Endodermal cell (in vitro differentiated cells): ENCODE measurements around the gene DDA1. TPM values are rescaled to one million over a fixed set of nuclear protein-coding genes. Genes with fewer than 3 reads are reported as not detected.

ENCODE experiments used
- DNase-seq: peaks from one replicate; pipeline ENCODE4 v3.0.0-alpha.2; 2017
- H3K27ac ChIP-seq: 2 replicates; pipeline ENCODE4 v1.5.1; 2013; ENCODE audit warnings: mild to moderate bottlenecking, low read depth, low read length, moderate library complexity
- H3K27me3 ChIP-seq: 2 replicates; pipeline ENCODE4 v1.6.1; 2013; ENCODE audit warnings: mild to moderate bottlenecking, low read length, moderate library complexity; ENCODE audit not compliant: insufficient read depth, control insufficient read depth, poor library complexity, severe bottlenecking
- H3K36me3 ChIP-seq: 2 replicates; pipeline ENCODE4 v1.7.0; 2013; ENCODE audit warnings: mild to moderate bottlenecking, low read length, moderate library complexity; ENCODE audit not compliant: control insufficient read depth, insufficient read depth
- H3K4me1 ChIP-seq: one replicate; pipeline ENCODE4 v1.7.0; 2013; ENCODE audit warnings: low read length; ENCODE audit not compliant: control insufficient read depth, insufficient read depth
- H3K4me3 ChIP-seq: 2 replicates; pipeline ENCODE4 v1.5.1; 2013; ENCODE audit warnings: mild to moderate bottlenecking, low read length, moderate library complexity
- H3K9ac ChIP-seq: 2 replicates; pipeline ENCODE4 v1.6.1; 2013; ENCODE audit warnings: mild to moderate bottlenecking, low read length, moderate library complexity; ENCODE audit not compliant: poor library complexity, severe bottlenecking; ENCODE audit errors: extremely low read depth
- H3K9me3 ChIP-seq: 2 replicates; pipeline ENCODE4 v1.6.1; 2013; ENCODE audit warnings: mild to moderate bottlenecking, low read length, moderate library complexity; ENCODE audit not compliant: control insufficient read depth
- H3K27ac Mint-ChIP-seq: 2 replicates; pipeline ENCODE4 v1.8.0; 2020; ENCODE audit warnings: mixed read lengths
- H3K27me3 Mint-ChIP-seq: 2 replicates; pipeline ENCODE4 v1.8.0; 2021; ENCODE audit warnings: mild to moderate bottlenecking, mixed read lengths; ENCODE audit not compliant: insufficient read depth
- H3K36me3 Mint-ChIP-seq: 2 replicates; pipeline ENCODE4 v1.8.0; 2020; ENCODE audit warnings: low read depth, mixed read lengths
- H3K4me1 Mint-ChIP-seq: 2 replicates; pipeline ENCODE4 v1.8.0; 2020; ENCODE audit warnings: mixed read lengths
- H3K4me3 Mint-ChIP-seq: 2 replicates; pipeline ENCODE4 v1.8.0; 2020; ENCODE audit warnings: mild to moderate bottlenecking, moderate library complexity, mixed read lengths
- H3K9me3 Mint-ChIP-seq: 2 replicates; pipeline ENCODE4 v1.8.0; 2020; ENCODE audit warnings: mild to moderate bottlenecking, mixed read lengths
- CTCF ChIP-seq: fragments of 200-600 bp; sonication (generic); conservative IDR thresholded peaks from 2 replicates; pipeline ENCODE4 v1.5.0; 2021; ENCODE audit warnings: antibody characterized with exemption, mild to moderate bottlenecking
- WGBS, 2 experiments: methylation state at CpG; one replicate each; pipeline versions ENCODE4 v1.1.5 to v1.1.7; 2013; ENCODE audit warnings: missing lambda C conversion rate in 2 of 2, mixed read lengths in 1 of 2; ENCODE audit not compliant: insufficient coverage in 1 of 2, insufficient read length in 1 of 2; 5-methylcytosine and 5-hydroxymethylcytosine counted together
- total RNA-seq, 2 donors: library from RNA; stranded (reverse); fragmentation: NEBNext Ultra II Directional in 1 of 2; extraction: Animal tissue kit (Norgen Biotek cat#: 25700) in 1 of 2; gene quantifications; 2 replicates in 1 of 2; 3 replicates in 1 of 2; pipeline ENCODE4 v1.2.1, GENCODE V29; 2021

The DDA1 gene
- total RNA-seq, 2 donors from 2014 or later, result 36.9 to 42.3 TPM

DNA sequence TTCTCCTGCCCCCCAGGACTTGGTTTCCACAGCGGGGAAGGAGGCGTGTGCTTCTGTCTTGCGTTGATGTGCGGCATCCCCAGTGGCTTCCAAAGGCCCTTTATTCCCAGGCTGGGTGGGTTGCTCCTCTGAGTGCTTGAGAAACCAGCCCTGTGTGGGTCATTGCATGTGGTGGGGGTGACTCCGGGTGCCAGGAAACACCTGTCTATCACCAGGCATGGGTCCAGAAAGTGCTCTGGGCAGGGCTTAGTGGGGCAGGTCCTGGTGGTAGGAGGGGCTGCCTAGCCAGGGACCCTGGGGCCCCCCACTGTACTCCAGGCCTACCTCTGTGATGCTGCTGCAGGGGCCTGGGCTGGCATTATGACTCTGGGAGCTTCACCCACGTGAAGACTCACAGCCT lies 9.6 kb downstream of the DDA1 start:
- no peaks in the 10 kb centered on the region for H3K27me3 Mint-ChIP-seq
- Histone ChIP-seq H3K4me1 (no peaks in the 10 kb centered on the region), H3K27me3 (no peaks in the 10 kb centered on the region), H3K9ac (no peak overlapping the region), H3K36me3 (peaks cover 29% of the 10 kb centered on the region), H3K4me3 (no peak overlapping the region), H3K9me3 (no peaks in the 10 kb centered on the region), H3K27ac (no peak overlapping the region)
- WGBS, 2 experiments, result 92 to 93% methylated on average over 3 to 6 of the region's 6 CpGs
- H3K36me3 Mint-ChIP-seq, result peaks cover 47% of the 10 kb centered on the region
- H3K27ac Mint-ChIP-seq, result no peak overlapping the region
- DNase-seq, result no peak
- TF ChIP-seq CTCF, result no peak
- no peaks in the 10 kb centered on the region for H3K4me1 Mint-ChIP-seq
- H3K9me3 Mint-ChIP-seq, result no peaks in the 10 kb centered on the region
- no peak overlapping the region for H3K4me3 Mint-ChIP-seq

DNA sequence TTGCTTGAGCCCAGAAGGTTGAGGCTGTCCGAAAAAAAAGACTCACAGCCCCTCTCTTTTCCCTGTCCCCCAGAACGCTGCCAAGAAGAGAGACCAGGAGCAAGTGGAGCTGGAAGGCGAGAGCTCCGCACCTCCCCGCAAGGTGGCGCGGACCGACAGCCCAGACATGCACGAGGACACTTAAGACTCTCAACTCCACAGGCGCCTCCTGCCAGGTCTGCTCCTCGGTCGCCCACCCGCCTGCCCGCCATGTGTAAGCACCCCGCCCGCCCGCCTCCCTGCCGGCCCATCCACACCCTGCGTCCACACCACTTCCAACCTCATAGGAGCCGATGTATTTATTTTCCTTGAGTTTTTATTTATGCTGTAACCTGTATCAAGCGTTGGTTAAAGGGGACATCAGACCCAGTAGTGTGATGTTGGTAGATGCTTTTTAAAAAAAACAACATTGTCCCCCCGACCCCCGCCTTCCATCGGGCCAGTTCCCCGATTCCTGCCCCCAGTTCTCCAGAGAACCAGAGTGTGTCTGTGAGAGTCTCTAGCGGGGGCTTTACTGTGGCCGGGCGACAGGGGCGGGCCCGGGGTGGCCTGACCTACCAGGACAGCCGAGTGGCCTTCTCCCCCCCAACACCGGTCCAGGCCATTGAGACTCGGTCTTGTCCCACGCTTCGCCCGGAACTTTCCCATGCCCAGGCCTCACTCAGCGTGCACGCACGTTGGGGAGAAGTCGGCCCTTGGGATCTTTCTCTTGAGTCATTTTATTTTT lies 10.3 kb downstream of the DDA1 start:
- Histone ChIP-seq H3K4me3 (no peak overlapping the region), H3K27me3 (no peaks in the 10 kb centered on the region), H3K9me3 (no peaks in the 10 kb centered on the region), H3K4me1 (no peaks in the 10 kb centered on the region), H3K9ac (no peak overlapping the region), H3K27ac (no peak overlapping the region), H3K36me3 (peaks cover 22% of the 10 kb centered on the region)
- H3K4me3 Mint-ChIP-seq, result no peak overlapping the region
- 96 to 100% methylated on average over 16 to 40 of the region's 40 CpGs for WGBS, 2 experiments
- no peaks in the 10 kb centered on the region for H3K4me1 Mint-ChIP-seq
- TF ChIP-seq CTCF, result no peak
- no peak for DNase-seq
- H3K27me3 Mint-ChIP-seq, result no peaks in the 10 kb centered on the region
- H3K9me3 Mint-ChIP-seq, result no peaks in the 10 kb centered on the region
- peaks cover 42% of the 10 kb centered on the region for H3K36me3 Mint-ChIP-seq
- no peak overlapping the region for H3K27ac Mint-ChIP-seq

- no peaks in the 10 kb centered on the region for H3K9me3 ChIP-seq
- no peak for DNase-seq
- H3K36me3 Mint-ChIP-seq, result peaks cover 41% of the 10 kb centered on the region
- H3K27ac ChIP-seq, result no peak overlapping the region
- no peaks in the 10 kb centered on the region for H3K27me3 ChIP-seq
- no peak for TF ChIP-seq CTCF
- H3K27me3 Mint-ChIP-seq, result no peaks in the 10 kb centered on the region
- H3K4me3 ChIP-seq, result no peak overlapping the region
- no peak overlapping the region for H3K4me3 Mint-ChIP-seq
- H3K36me3 ChIP-seq, result peaks cover 19% of the 10 kb centered on the region
- no peaks in the 10 kb centered on the region for H3K4me1 Mint-ChIP-seq
- 86 to 94% methylated on average over 9 to 11 of the region's 11 CpGs for WGBS, 2 experiments
- no peaks in the 10 kb centered on the region for H3K9me3 Mint-ChIP-seq
- H3K9ac ChIP-seq, result no peak overlapping the region
- no peak overlapping the region for H3K27ac Mint-ChIP-seq
- no peaks in the 10 kb centered on the region for H3K4me1 ChIP-seq
These were observed 11.1 kb downstream of the DDA1 start for GRCh38 chr19:17320435-17320834.
